ENCODE measurements around the gene TTC9B.

Gene TTC9B

DNA sequence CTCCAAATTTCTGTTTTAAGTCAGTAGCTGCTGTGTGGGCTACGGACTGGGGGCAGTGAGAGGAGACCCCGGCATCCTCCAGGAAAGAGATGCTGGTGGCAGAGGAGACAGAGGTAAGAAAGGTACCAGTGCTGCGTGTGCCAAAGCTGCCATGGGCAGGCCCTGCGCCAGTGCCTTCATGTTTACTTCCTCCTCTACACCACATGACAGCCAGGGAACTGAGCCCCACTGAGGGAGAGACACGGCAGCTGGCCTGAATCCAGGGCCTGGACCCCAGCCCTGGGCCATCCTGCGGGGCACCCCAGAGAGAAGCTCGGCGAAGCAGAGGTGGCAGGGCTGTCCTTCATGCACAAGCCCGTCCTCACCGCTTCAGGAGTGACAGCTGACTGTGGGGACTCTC is 31.0 kb upstream of the TTC9B start:
- DNase-seq (ENCODE audit: extremely low read depth in 1 of 2, low read depth in 1 of 2): no peak

GRCh38 chr19:40247735-40248262 is 29.6 kb upstream of the TTC9B start:
- no peak for DNase-seq (ENCODE audit: extremely low read depth in 1 of 2, low read depth in 1 of 2)

GRCh38 chr19:40247178-40247577 is 29.0 kb upstream of the TTC9B start:
- DNase-seq (ENCODE audit: extremely low read depth in 1 of 2, low read depth in 1 of 2): no peak

GRCh38 chr19:40246292-40247073 is 28.3 kb upstream of the TTC9B start:
- DNase-seq (ENCODE audit: extremely low read depth in 1 of 2, low read depth in 1 of 2): no peak

DNA sequence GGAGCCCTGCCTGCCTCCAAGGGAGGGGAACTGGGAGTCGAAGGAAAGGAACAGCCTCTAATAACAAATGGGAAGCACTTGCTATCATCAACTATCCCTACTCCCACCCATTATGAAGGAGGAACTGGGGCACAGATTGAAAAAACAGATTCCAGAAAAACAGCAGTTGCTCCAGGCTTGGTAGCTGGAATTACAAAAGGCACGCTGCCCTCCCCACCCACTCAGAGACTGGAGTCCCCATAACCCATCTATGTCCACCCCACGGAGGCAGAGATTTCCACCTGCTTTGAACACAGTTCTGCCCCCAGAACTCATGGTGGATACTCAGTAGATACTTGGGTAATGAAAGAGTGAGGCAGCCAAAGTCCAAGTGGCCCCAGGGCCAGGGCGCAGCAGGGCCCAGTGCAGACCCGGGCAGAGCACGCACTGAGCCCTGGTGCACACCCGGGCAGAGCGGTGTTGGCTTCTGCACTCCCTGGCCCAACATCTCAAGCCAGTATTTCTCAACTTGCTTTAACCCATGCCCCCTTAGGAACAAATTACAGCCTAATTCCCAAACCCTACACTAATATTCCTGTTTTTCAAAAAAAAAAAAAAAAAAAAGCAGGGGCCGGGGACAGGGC is 27.4 kb upstream of the TTC9B start:
- DNase-seq (ENCODE audit: extremely low read depth in 1 of 2, low read depth in 1 of 2): no peak

DNA sequence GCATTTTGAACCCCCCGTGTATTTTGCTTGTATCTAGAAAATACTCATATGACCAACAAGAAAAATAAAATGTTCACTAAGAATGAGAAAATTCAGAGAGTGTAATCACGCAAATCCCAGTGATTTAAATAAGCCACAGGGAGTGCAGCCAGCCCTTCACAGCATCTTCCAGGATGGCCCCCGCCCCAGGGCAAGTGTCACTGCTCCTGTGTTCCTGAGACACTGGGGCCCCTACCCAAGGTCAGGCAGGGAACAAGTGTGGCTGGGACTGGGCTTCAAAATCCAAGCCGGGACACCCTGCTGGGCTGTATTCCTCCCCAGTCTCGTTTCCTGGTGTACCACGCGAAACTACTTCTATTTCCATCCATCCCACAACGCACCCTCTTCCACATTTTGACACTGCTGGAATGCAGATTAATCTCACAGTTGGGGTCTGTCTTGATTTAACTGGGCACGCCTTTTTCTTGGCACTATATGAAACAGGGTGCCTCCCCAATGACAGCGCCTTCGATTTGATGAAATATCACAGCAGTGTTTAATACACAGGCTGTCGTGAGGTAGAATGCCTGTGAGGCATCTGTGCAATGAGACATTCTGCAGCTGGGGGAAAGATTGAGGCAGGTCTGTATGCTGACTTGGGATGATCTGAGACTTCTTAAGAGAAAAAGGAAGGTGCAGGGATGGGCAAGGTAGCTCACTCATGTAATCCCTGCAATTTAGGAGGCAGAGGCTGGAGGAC is 26.6 kb upstream of the TTC9B start:
- no peak for DNase-seq (ENCODE audit: extremely low read depth in 1 of 2, low read depth in 1 of 2)

GRCh38 chr19:40243181-40243580 is 25.0 kb upstream of the TTC9B start:
- DNase-seq (ENCODE audit: extremely low read depth in 1 of 2, low read depth in 1 of 2): no peak

- DNase-seq (ENCODE audit: extremely low read depth in 1 of 2, low read depth in 1 of 2): no peak
Observed at GRCh38 chr19:40242480-40242879, 24.3 kb upstream of the TTC9B start.

DNA sequence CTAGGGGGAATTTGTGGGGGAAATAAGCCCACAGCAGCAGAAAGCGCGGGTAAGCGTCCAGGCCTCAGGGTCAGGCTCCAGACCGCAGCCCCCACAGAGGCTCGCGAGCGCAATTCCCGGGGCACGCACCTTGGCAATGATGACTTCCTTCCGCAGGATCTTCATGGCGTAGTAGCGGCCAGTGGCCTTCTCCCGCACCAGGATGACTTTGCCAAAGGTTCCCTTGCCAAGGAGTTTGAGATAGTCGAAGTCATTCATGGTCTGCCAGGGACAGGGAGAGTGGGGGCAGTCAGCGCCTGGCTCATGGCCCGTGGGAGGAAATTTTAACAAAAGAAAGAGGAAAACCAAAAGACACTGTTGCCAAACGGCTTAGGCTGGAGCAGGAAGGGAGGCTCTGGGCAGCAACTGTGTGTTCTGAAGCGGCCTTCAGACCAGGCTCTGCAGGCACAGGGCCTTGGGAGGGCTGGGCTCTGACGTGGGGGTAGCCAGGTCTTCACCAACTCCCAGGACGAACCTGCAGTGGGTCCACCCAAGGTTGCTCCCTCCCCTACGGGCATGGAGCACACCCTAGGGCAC is 23.7 kb upstream of the TTC9B start:
- no peak for DNase-seq (ENCODE audit: extremely low read depth in 1 of 2, low read depth in 1 of 2)

DNA sequence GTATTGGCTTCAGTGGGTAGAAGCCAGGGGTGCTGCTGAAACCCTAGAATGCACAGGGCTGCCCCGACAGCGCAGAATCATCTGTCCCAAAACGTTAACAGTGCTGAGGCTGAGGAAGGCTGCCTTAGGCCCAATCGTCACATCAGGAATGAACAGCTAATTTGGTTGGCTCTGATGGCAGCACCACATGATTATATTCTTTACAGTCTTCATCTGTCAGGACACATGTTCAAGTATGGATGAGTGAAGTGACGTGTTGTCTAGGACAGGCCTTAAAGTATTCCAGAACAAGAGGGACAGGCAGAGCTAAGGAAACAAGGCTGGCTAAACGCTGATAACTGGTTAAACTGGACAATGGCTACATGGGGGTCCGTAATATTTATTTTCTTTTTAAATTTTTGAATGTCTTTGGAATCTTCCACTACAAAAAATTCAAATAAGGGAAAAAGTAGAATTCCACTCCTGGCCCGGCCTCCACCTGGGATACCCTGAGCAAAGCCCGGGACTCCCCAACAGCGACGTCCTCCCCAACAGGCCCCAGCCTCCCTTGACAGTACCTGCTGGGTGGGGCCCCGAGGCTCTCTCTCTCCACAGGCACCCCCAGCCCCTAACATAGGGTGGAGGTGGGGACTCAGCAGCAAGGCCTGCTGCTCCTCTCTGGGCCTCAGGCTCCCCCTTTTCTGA is 23.1 kb upstream of the TTC9B start:
- DNase-seq (ENCODE audit: extremely low read depth in 1 of 2, low read depth in 1 of 2): no peak

GRCh38 chr19:40240332-40240731 is 22.1 kb upstream of the TTC9B start:
- no peak for DNase-seq (ENCODE audit: extremely low read depth in 1 of 2, low read depth in 1 of 2)

GRCh38 chr19:40239415-40240226 is 21.4 kb upstream of the TTC9B start:
- no peak for DNase-seq (ENCODE audit: extremely low read depth in 1 of 2, low read depth in 1 of 2)

- DNase-seq (ENCODE audit: extremely low read depth in 1 of 2, low read depth in 1 of 2): no peak
Observed at GRCh38 chr19:40238775-40239174, 20.6 kb upstream of the TTC9B start.

- DNase-seq (ENCODE audit: extremely low read depth in 1 of 2, low read depth in 1 of 2): no peak
Observed at GRCh38 chr19:40237791-40238190, 19.6 kb upstream of the TTC9B start.

- no peak for DNase-seq (ENCODE audit: extremely low read depth in 1 of 2, low read depth in 1 of 2)
Observed at GRCh38 chr19:40236366-40236765, 18.2 kb upstream of the TTC9B start.

DNA sequence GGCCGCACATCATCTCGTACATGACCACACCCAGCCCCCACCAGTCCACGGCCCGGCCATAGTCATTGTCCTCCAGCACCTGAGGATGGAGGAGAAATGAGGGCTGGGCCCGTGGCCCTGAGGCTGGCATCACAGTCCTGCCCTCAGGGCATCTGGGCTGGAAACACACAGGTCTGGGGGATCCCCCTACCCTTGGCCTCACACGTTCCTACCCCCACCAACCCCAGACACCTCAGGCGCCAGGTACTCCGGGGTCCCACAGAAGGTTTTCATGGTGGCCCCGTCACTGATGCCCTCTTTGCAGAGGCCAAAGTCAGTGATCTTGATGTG is 17.8 kb upstream of the TTC9B start:
- DNase-seq (ENCODE audit: extremely low read depth in 1 of 2, low read depth in 1 of 2): no peak

DNA sequence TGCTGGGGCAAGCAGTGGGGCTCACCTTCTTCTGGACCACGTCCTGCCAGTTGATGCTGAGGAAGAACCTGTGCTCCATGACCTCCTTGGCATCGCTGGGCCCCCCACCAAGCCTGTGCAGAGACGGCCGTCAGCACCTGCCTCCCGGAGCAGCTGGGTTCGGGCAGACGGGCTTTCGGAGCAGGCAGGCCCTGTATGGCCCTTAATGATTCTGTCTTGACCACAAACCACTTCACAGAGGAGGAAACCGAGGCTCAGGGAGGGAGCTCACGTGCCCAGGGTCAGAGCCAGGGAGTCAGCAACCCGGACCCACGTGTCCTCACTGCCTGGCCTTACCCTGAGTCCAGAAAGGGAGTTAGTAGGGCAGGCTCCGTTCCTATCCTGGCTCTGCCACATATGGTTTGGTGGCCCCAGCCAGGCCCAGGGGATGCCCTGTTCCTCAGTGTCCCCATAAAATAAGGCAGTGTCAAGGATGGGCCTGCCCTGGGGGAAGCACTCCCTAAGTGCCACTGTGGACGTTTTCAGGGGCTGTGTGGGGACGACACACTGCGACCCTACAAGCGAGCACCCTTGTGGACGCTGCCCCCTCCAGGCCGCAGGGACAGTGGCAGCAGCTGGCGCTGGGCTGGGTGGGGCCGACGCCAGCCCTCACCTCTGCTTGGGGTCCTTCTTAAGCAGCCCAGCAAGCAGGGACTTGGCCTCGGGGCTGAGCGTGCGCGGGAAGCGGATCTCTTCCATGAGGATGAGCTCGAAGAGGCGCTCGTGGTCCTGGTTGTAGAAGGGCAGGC is 17.2 kb upstream of the TTC9B start:
- no peak for DNase-seq (ENCODE audit: extremely low read depth in 1 of 2, low read depth in 1 of 2)

- DNase-seq (ENCODE audit: extremely low read depth in 1 of 2, low read depth in 1 of 2): no peak
Observed at GRCh38 chr19:40234429-40235237, 16.4 kb upstream of the TTC9B start.

All from stimulated activated CD8-positive, alpha-beta memory T cell treated with anti-CD3 and anti-CD28 coated beads, Interleukin-7, amount 100 ng/mL, for 48 hours (primary cell).